ENCODE measurements around the gene PTPRT.

PTPRT gene

GRCh38 chr20:43140726-43141125 lies 49.0 kb downstream of the PTPRT start:
- no peak for DNase-seq (ENCODE audit: low spot score)
- TF ChIP-seq, protein P1, sequence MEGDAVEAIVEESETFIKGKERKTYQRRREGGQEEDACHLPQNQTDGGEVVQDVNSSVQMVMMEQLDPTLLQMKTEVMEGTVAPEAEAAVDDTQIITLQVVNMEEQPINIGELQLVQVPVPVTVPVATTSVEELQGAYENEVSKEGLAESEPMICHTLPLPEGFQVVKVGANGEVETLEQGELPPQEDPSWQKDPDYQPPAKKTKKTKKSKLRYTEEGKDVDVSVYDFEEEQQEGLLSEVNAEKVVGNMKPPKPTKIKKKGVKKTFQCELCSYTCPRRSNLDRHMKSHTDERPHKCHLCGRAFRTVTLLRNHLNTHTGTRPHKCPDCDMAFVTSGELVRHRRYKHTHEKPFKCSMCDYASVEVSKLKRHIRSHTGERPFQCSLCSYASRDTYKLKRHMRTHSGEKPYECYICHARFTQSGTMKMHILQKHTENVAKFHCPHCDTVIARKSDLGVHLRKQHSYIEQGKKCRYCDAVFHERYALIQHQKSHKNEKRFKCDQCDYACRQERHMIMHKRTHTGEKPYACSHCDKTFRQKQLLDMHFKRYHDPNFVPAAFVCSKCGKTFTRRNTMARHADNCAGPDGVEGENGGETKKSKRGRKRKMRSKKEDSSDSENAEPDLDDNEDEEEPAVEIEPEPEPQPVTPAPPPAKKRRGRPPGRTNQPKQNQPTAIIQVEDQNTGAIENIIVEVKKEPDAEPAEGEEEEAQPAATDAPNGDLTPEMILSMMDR (IDR thresholded peaks at IDR 0.05; ENCODE audit: extremely low read depth, insufficient read depth, missing control alignments) = no peak
- in situ Hi-C loops (cut with MboI; ENCODE audit: low pct_unique_long_range_greater_than_20kb, low sequenced_read_pairs, unreplicated experiment) = no loop called here

- TF ChIP-seq, protein P1 (IDR thresholded peaks at IDR 0.05; ENCODE audit: extremely low read depth, insufficient read depth, missing control alignments) = no peak
- DNase-seq (ENCODE audit: low spot score) = no peak
- in situ Hi-C loops (cut with MboI; ENCODE audit: low pct_unique_long_range_greater_than_20kb, low sequenced_read_pairs, unreplicated experiment) = no loop called here
These were observed 51.5 kb downstream of the PTPRT start for GRCh38 chr20:43138061-43138770.

DNA sequence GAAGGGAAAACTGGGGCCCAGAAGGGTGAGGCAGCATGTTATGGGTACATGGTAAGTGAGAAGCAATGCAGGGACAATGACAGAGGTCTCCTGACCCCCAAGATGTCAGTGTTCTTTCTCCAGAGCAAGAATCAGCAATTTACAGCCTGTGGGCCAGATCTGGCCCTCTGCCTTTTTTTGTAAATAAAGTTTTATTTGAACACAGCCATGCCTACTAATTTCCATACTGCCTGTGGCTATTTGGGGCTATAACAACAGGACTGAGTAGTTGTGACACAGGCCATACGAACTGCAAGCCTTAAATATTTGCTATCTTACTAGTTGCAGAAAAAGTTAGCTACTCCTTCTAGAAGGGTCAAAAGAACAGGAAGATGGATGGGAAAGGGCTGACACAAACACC lies 52.5 kb downstream of the PTPRT start:
- TF ChIP-seq, protein P1 (IDR thresholded peaks at IDR 0.05; ENCODE audit: extremely low read depth, insufficient read depth, missing control alignments) = no peak
- no peak for DNase-seq (ENCODE audit: low spot score)
- in situ Hi-C loops (cut with MboI; ENCODE audit: low pct_unique_long_range_greater_than_20kb, low sequenced_read_pairs, unreplicated experiment) = no loop called here

DNA sequence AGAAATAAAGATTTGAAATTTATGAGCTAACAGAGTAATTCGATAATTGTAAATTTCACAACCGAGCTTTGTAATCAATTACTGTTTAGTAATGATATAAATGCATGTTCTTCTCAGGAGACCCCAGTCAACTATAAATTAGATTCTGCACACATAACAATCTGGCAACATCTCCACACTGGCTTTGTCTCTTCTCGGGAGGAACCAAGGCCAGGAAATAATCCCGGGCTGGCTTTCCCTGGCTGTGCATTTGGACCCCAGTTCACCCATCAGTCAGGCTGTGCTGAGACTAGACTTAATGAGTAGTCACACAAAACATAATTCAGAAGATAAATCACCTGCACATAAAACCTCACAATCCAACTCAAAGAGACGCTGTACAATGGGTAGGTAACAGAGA lies 65.5 kb downstream of the PTPRT start:
- in situ Hi-C loops (cut with MboI; ENCODE audit: low pct_unique_long_range_greater_than_20kb, low sequenced_read_pairs, unreplicated experiment) = no loop called here
- no peak for DNase-seq (ENCODE audit: low spot score)
- TF ChIP-seq, protein P1 (IDR thresholded peaks at IDR 0.05; ENCODE audit: extremely low read depth, insufficient read depth, missing control alignments) = no peak

- DNase-seq (ENCODE audit: low spot score) = no peak
- in situ Hi-C loops (cut with MboI; ENCODE audit: low pct_unique_long_range_greater_than_20kb, low sequenced_read_pairs, unreplicated experiment) = no loop called here
- TF ChIP-seq, protein P1 (IDR thresholded peaks at IDR 0.05; ENCODE audit: extremely low read depth, insufficient read depth, missing control alignments) = no peak
These were observed 66.5 kb downstream of the PTPRT start for GRCh38 chr20:43123180-43123579.

- TF ChIP-seq, protein P1 (IDR thresholded peaks at IDR 0.05; ENCODE audit: extremely low read depth, insufficient read depth, missing control alignments) = no peak
- in situ Hi-C loops (cut with MboI; ENCODE audit: low pct_unique_long_range_greater_than_20kb, low sequenced_read_pairs, unreplicated experiment) = no loop called here
- DNase-seq (ENCODE audit: low spot score) = no peak
These were observed 70.0 kb downstream of the PTPRT start for GRCh38 chr20:43119720-43120119.

Data from GM13977 (cell line).